HG02943 (cell line): ENCODE data around the gene SMAD3.
"Not testable (repeated sequence)": the region's sequence is repeated elsewhere in the genome, so short reads cannot be mapped to it uniquely, and the experiment has no call there.

Source experiments
- ATAC-seq: cut with Tn5 transposase; IDR thresholded peaks from one replicate; pipeline ENCODE4 v1.9.1; 2021; ENCODE audit warnings: mild to moderate bottlenecking, low read depth, moderate library complexity; ENCODE audit not compliant: unreplicated experiment

The SMAD3 gene

DNA sequence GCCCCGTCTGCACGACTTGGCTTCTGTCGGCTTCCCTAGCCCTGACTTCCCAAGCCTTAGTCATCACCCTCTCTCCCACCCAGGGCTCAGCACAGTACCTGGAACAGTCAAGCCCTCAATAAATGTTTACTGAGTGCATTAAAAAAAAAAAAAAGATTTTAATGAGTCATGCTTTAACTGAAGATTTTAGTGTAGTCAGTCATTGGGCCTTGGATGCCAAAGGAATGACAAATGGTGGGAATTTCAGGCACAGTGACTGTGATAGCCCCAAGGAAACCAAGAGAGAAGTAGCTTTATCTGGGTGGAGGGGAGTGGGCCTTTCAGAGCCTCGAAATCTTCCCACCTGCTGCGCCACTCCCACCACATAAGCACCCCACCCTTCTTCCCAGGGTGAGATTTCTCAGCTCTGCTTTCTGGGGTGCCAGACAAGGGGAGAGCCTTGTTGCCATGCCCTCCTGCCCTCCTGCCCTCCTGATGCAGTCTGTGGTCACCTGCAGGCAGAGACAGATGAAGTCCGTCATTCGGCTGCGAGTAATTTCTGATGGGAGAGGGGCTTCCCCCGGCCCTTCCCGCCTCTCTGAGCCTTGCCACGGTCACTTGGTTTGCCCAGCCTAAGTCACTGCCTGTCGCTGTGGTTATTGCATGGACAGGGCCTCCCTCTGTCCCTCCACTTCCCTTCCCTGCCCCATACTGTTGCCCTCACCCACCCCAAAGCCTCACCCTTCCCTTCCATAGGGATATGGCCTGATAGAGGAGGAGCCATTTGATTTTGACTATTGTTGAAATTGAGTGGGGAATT is 41.8 kb downstream of the SMAD3 start:
- no peak for ATAC-seq

DNA sequence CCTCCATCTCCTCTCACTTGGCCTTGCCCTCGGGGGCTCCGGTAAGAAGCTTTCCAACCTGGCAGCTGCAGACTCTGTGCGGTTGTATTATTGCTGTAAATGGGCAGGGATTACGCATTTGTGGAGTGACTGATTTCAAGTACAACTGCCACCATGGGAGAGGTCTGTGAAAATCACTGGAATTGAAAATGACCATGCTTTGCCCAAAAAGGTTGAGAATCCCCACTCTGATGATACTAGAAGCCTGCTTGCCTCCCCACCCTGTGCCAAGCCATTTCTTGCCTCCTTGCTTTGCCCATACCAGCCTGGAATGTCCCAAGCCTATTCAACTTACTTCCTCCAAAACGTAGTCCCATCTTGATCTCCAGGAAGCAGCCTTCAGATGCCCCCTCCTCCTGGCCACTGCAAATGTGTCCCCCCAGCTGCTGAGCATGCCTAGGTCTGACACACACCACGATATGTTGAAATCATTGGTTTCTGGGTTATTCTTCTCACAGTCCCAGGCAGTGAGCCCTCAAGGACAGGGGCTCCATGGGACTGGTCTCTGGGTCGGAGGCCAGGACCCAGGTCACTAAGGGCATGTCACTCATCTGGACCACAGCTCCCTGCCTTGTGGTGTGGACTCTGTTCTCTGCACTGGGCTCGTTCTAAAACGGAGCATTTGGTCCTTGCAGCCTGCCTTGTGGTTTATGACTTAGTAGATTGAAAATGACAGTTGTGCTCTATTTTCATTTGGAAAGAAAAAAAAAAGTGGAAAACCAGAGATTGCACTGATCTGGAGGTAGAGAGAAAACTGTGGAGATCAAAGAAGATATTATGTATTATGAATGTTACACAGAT is 42.9 kb downstream of the SMAD3 start:
- ATAC-seq, result no peak

DNA sequence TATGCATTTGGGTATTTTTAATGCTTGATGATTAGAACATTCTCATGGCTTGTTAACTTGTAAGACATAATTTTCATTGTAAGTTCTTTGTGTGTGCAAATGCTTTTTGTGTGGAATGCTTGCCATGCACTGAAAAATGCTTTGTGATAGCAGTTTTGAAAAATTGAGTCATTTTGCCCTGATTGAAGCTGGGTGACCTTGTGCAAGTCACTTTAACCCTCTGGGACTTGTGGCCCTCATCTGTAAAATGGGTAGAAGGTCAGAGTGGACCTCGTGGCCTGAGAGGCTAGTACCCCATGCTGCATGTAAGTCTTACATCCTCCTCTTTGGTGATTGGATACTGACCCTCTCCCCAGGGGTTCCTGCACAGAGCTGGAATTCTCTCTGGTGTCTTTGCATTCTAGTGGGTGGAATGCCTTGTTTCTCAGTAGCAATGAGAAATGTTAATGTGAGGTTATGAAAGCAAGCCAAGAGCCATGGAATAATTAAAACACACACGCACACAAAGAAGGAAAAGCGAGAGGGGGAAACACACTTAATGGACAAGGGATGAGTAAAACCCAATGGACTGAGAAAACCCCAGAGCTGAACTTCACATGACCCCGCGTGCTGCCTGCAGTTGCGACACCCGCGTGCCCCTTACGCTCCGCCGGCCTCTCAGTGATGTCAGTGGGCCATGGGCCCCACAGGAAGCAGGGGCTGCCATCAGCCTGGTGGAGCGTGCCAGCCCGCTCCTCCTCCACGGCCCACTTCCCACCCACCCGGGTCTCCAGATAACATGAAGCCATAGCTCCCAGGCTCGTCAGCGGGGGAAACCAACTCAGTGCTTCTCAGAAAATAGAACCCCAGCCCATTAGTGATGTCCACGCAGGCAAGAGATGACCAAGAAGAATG is 44.0 kb downstream of the SMAD3 start:
- no peak for ATAC-seq

DNA sequence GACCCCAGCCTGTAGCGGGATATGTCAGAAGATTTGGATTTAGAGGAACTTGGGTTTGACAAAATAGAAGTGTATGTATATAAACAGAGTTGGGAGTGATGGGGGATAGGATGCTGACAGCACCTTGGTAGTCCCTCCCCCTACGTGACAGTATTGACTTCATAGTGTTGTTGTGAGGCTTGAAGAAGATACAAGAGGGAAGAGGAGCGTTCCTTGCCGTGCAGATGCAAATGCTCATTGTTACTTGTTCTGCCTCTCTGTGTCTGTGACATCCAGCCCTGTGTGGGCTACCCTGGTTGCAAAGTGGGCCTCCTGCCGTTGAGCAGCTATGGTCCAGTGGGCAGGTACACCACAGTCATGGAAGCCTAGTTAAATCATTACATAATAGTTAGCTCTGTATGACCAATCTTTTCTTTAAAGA is 45.0 kb downstream of the SMAD3 start:
- no peak for ATAC-seq

DNA sequence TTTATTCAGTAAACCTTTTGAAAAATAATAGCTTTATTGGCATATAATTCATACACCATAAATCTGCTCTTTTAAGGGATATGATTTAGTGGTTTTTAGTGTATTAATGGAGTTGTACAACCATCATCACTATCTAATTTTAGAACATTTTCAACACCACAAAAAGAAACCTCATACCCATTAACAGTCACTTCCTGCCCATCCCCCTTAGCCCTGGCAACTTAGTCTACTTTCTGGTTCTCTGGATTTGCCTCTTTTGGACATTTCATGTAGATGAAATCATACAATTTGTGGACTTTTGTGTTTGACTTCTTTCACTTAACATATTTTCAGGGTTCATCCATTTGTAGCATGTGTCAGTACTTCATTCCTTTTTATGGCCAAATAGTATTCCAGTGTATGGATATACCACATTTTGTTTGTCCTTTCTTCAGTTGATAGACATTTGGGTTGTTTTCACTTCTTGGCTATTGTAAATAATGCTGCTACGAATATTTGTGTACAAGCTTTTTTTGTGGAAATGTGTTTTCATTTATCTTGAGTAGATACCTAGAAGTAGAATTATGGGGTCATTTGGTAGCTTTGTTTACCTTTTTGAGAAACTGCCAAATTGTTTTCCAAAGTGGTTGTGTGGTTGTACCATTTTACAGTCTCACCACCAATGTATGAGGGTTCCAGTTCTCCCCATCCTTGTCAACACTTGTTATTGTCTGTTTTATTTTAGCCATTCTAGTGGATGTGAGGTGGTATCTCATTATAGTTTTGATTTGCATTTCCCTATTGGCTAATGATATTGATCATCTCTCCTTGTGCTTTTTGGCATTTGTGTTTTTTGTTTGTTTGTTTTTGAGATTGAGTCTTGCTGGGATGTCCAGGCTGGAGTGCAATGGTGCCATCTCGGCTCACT is 45.8 kb downstream of the SMAD3 start:
- ATAC-seq, result no peak

DNA sequence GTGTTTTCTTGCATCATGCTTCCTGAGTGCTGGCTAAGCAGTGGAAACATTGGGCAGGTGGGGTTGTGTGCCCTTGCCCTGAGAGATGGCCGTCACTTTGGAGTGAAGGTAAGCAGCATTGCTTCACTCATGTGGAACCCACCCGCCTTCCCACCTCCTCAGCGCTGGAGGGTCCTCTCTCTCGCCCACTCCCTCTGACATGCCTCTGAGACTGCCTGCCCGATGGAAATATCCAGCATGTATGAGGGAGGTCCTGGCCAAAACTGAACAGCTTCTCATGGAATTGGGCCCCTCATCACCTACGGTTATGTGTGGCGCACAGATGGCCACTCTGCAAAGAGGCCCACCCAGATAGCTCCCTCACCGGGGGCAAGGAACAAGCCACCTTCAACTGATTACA is 48.6 kb downstream of the SMAD3 start:
- ATAC-seq, result no peak

DNA sequence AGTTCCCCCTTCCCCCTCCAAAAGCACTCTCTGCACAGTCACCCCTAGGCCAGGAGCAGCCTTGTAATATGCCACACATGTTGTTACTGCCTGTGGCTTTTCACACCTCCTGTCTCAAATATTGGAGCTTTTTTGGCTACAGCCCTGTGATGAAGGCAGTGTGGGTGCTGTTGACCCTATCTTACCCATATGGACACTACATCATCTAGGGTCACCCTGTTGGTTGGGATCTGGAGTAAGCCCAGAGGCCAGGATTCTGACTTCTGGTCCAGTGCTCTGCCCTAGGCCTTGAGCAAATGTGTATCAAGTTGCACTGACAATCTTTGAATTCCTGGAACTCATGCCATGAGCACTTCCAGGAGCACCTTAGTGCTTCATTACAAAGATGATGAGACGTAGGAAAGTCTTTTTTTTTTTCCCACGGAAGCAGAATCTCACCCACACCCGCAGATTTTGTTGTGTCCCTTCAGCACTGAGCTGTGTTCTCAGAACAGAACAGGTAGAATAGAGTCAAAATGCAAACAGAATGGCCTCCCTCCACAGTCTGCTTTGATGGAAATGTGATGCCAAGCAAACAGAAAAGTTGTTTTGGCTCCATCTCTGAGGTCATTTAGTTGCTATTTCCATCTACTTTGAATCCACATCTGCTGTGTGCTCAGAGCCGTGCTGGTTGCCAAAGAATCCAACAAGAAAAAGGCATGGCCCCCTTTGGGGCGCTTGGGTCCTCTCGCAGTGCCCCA is 49.6 kb downstream of the SMAD3 start:
- ATAC-seq, result no peak

DNA sequence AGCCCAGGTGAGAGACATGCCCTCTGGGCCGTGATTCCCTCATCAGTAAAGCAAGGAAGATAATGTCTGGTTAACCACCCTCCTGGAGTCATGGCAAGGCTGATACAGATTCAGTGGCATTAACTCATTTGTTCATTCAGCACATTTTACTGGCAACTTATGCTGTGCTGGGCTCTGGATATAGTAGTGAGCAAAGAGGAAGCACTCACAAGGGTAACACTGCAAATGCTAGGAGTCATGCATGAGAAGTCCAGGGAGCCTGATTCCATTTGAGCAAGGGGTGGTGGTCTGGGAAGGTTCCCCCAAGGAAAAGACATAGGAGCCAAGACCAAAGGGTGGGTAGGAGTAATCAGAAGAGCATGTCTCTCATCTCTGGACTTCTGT is 50.2 kb downstream of the SMAD3 start:
- no peak for ATAC-seq

DNA sequence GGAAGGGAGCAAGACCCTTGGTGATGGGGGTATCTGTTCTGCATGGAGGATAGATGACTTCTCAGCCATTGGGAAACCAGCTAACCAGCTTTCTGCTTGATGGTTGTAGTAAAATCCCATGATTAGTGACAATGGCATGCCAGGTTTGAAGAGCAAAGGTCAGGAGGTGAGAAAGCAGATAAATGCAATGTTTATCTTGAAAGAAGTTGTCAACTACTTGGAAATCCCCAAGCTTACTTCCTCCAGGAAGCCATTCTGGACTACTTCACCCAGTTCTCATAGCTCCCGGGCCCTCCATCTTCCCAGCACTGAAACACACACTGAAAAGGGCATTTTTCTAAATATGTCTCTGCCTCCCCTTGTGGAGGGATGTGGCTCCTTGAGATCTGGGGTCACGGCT is 51.3 kb downstream of the SMAD3 start:
- ATAC-seq, result no peak

DNA sequence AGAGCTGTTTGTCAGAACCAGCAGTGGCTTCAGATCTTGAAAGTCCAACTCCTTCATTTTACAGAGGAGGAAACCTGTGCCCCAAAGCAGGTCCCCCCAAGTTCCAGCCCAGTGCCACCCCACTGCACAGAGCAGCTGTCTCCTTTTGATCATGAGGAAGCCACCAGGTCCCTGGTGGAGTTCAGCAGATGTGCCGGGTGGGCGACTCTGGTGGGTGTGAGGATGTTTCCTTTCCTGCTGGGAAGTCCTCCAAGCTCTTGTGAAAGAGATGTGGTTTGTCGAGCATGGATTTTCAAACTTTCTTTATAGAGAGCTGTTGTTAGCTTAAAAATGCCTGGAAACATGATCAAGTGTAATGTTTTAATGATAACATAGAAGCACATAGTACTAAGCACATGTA is 52.0 kb downstream of the SMAD3 start:
- ATAC-seq, result no peak

DNA sequence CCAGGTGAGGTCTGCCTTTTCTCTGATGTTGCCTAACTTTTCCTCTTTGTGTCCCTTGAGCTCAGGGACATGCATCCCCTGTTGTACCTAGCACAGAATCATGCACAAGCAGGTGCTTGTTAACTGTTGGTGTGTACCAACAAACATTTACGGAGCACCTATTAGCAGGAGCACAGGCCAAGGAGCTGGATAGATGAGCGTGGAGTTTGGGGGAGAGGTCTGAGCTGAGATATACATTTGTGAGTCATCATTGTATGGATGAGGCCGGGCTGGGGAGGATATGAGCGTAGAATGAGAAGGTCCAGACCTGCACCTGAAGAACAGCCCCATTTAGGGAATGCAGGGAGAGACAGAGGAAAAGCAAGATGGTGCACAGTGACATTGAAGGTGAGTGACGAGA is 53.4 kb downstream of the SMAD3 start:
- ATAC-seq, result no peak

DNA sequence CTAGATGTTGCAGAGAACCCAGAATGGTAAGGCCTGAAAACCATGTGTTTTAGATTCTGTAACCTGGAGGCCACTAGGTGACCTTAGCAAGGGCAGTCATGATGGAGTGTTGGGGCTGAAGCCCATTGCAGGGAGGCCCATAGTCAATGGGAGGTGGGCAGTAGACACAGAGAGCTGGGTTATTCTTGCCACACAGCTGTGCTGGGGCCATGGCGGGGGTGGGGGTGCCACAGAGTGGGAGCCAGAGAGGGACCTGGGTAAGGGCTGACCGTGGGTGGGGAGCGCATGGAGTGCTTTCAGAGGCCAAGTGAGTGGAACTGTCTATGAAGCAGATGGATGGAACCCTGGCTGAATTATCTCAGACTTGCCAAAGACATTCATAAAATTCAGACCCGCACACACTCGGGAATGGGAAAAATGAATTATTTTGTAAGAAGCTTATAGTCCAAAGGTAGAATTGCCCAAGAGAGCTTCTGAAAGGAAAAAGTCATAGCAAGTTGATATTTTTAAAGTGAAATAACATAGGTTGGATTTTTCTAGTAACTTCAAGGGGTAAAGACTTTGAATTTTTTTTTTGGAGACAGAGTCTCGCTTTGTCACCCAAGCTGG is 53.9 kb downstream of the SMAD3 start:
- ATAC-seq, result no peak

DNA sequence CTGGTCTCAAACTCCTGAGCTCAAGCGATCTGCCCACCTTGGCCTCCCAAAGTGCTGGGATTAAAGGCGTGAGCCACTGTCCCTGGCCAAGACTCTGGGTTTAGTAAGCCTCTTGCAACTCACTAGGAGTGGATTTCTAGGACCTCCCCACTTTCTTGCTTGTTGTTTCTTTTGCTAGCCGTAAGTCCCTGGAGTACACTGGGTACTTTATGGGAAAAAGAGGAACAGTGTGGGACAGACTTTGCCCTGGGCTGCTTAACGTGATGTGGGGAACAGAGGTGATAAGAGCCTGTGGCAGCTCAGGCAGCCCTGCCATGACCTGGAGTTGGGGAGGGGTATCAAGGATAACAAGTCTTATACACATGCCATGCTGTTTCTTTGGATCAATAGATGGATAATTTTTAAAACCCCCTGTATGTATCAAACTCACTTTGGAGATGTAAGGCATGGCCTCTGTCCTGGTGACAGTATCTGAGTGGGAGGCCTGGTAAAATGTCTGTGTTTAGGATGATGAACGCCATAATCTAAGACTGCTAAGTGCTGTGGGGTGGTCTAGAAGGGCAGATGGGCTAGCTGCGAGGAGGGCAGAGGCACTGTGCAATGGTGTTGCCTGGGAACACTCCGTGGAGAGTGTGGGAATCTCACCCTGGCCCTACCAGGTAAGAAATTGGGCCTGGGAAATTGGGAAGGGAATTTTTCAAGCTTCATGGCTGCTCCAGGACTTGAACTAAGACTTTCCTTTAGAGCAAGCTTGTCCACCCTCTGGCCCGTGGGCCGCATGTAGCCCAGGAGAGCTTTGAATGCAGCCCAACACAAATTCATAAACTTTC is 54.8 kb downstream of the SMAD3 start:
- no peak for ATAC-seq

DNA sequence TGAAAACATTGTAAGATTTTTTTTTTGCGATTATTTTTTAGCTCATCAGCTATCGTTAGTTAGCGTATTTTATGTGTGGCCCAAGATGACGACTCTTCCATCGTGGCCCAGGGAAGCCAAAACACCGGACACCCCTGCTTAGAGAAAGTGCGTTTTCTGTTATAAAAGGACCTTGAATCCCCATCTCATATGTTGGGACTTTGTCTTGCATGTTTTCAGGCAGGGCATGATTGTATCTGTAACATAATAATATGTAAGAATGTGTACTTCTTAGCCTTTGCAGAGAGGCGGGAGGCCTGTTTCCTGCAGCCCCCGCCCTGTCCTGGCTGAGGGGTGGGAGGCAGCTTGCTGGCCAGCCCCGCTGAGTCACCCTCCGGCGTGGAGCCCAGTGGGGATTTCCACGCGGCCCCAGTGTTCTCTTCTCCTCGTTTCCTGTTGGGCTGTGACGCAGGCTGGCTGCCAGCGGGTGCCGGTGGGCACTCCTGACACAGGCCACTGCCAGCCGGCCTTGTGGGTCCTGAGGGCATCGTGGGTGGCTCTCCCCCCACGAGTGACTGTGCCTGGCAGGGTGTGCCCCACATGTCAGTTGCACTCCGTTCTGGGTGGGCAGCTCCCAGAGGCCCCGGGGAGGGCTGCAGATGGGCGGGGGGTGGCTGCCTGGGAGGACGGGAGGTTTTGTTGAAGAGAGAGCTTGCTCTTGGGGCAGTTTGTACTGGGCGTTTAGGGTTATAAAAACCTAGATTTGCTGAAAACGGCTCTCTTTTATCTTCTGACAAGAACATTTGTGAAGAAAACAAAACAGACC is 55.6 kb downstream of the SMAD3 start:
- ATAC-seq, result peak; percentile 62

DNA sequence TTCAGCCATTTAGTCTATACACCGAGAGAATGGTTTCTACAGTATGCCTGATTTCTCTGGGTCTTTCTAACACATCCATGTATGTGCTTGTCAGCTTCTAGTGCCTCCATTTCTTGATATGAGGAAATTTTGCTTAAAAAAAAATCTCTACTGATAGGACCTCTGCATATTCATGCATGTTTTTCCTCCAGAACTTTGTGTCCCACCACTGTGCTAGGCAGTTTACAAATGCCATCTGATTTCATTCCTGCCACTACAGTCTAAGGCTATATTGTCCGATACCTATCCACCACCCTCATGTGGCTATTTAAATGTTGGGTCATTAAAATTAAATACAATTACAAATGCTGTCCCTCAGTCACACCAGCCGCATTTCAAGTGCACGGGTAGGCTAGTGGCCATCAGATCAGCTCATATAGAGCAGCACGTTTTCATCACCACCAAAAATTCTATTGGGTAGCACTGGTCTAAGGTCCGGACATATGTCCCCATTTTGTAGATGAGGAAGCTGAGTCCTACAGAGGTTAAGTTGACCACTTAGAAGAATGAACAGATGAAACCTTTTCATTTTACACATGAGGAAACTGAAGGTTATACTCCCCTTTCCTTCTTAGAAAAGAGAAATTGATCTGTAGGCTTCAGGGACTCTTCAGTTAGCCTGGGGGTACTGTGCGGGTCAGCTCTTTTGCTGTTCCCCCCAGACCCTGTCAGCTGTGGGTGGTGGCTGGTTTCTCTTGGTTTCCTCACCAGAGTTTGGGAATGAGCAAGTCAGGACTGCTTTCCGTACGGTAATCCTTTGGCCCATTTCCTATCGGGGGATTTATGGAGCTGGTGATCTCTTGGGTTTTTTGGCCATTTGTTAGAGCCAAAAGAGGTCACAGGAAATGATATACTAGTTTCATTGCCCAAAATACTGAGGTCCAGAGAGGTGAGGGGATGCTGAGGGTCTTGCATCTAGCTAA is 56.5 kb downstream of the SMAD3 start:
- no peak for ATAC-seq

DNA sequence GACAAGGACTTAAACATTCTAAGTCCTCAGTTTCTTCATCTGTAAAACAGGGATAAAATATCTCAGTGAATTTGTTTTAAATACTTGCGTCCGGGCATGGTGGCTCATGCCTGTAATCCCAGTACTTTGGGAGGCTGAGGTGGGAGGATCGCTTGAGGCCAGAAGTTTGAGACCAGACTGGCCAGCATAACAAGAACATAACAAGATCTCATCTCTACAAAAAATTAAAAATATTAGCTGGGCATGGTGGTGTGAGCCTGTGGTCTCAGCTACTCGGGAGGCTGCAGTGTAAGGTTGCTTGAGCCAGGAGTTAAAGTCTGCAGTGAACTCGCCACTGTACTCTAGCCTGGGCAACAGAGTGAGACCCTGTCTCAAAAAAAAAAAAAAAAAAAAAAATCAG is 57.4 kb downstream of the SMAD3 start:
- not testable (repeated sequence) for ATAC-seq
